Nephron progenitor cell (in vitro differentiated cells): ENCODE results near the gene CD79A.

Experiments used
- DNase-seq: peaks from one replicate; pipeline ENCODE4 v3.0.0; 2021
- H3K27ac Mint-ChIP-seq: 2 replicates; pipeline ENCODE4 v1.8.0; 2021; ENCODE audit warnings: mild to moderate bottlenecking, moderate library complexity, mixed read lengths
- H3K27me3 Mint-ChIP-seq: 2 replicates; pipeline ENCODE4 v1.8.0; 2021; ENCODE audit warnings: mild to moderate bottlenecking, low read depth, mixed read lengths; ENCODE audit not compliant: poor library complexity
- H3K36me3 Mint-ChIP-seq: 2 replicates; pipeline ENCODE4 v1.8.0; 2021; ENCODE audit warnings: low read depth, mixed read lengths
- H3K4me1 Mint-ChIP-seq: 2 replicates; pipeline ENCODE4 v1.8.0; 2021; ENCODE audit warnings: mixed read lengths
- H3K4me3 Mint-ChIP-seq: 2 replicates; pipeline ENCODE4 v1.8.0; 2021; ENCODE audit warnings: mild to moderate bottlenecking, moderate library complexity, mixed read lengths
- H3K9me3 Mint-ChIP-seq: 2 replicates; pipeline ENCODE4 v1.8.0; 2021; ENCODE audit warnings: mild to moderate bottlenecking, moderate library complexity, mixed read lengths
- TF ChIP-seq, protein P1 (sequence below): fragments of 200-600 bp; sonication (generic); IDR thresholded peaks from 2 replicates; pipeline ENCODE4 v1.5.0; 2021; ENCODE audit warnings: antibody characterized with exemption

Gene CD79A

GRCh38 chr19:41879080-41879479, 2.0 kb downstream of the CD79A start:
- no peak overlapping the region for H3K27ac Mint-ChIP-seq
- H3K4me1 Mint-ChIP-seq, result peaks cover 31% of the 10 kb centered on the region
- TF ChIP-seq, protein P1, sequence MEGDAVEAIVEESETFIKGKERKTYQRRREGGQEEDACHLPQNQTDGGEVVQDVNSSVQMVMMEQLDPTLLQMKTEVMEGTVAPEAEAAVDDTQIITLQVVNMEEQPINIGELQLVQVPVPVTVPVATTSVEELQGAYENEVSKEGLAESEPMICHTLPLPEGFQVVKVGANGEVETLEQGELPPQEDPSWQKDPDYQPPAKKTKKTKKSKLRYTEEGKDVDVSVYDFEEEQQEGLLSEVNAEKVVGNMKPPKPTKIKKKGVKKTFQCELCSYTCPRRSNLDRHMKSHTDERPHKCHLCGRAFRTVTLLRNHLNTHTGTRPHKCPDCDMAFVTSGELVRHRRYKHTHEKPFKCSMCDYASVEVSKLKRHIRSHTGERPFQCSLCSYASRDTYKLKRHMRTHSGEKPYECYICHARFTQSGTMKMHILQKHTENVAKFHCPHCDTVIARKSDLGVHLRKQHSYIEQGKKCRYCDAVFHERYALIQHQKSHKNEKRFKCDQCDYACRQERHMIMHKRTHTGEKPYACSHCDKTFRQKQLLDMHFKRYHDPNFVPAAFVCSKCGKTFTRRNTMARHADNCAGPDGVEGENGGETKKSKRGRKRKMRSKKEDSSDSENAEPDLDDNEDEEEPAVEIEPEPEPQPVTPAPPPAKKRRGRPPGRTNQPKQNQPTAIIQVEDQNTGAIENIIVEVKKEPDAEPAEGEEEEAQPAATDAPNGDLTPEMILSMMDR, result no peak
- DNase-seq, result no peak
- H3K36me3 Mint-ChIP-seq, result no peaks in the 10 kb centered on the region
- H3K4me3 Mint-ChIP-seq, result no peak overlapping the region
- peaks cover 62% of the 10 kb centered on the region for H3K27me3 Mint-ChIP-seq
- H3K9me3 Mint-ChIP-seq, result no peaks in the 10 kb centered on the region

DNA sequence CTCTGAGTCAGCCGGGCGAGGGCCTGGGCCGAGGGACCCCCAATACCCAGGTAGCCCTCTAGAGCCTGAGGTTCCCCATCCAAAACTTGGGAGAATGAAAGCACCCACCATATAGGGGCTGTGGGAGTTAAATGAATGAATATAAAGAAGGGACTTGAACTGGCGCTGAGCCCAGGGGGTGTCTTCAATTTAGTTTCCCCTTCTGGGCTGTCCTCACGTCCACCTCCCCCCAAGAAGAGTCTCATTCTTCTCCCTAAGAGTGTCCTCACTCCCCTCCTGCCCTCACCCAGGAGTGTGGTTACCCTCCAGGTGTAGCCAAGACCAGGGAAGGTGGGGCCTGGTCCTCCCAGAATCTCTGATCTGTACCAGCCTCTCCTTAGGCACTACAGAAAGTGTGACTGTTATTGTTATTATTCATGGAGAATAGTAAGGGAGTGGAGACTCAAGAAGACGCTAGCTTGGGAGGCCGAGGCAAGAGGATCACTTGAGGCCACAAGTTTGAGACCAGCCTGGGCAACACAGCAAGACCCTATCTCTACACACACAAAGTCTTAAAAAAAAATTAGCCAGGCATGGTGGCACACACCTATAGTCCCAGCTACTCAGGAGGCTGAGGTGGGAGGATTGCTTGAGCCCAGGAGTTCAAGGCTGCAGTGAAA, 2.7 kb downstream of the CD79A start:
- H3K36me3 Mint-ChIP-seq, result no peaks in the 10 kb centered on the region
- H3K4me3 Mint-ChIP-seq, result no peak overlapping the region
- DNase-seq, result no peak
- H3K27me3 Mint-ChIP-seq, result peaks cover 63% of the 10 kb centered on the region
- H3K27ac Mint-ChIP-seq, result no peak overlapping the region
- no peaks in the 10 kb centered on the region for H3K9me3 Mint-ChIP-seq
- H3K4me1 Mint-ChIP-seq, result peaks cover 33% of the 10 kb centered on the region
- TF ChIP-seq, protein P1, result no peak

GRCh38 chr19:41880329-41880708, 3.2 kb downstream of the CD79A start:
- TF ChIP-seq, protein P1, result no peak
- Mint-ChIP-seq H3K36me3 (no peaks in the 10 kb centered on the region), H3K4me1 (peaks cover 38% of the 10 kb centered on the region), H3K9me3 (no peaks in the 10 kb centered on the region), H3K27me3 (peaks cover 62% of the 10 kb centered on the region), H3K4me3 (no peak overlapping the region), H3K27ac (no peak overlapping the region)
- DNase-seq, result no peak

GRCh38 chr19:41882568-41883462, 5.7 kb downstream of the CD79A start, which contains the start of gene ARHGEF1:
Gene ARHGEF1 (plus strand): TSS chr19:41883184. CDS start chr19:41888083, 4,899 bp downstream.
- no peaks in the 10 kb centered on the region for H3K9me3 Mint-ChIP-seq
- H3K4me1 Mint-ChIP-seq, result peaks cover 49% of the 10 kb centered on the region
- TF ChIP-seq, protein P1, result no peak
- H3K27me3 Mint-ChIP-seq, result peaks cover 50% of the 10 kb centered on the region
- H3K27ac Mint-ChIP-seq, result no peak within 1 kb of the TSS
- peak within 1 kb of the TSS; percentile 94 for H3K4me3 Mint-ChIP-seq
- peak; percentile 63 for DNase-seq
- H3K36me3 Mint-ChIP-seq, result no peaks in the 10 kb centered on the region

GRCh38 chr19:41883463-41883820, 6.4 kb downstream of the CD79A start:
- Mint-ChIP-seq H3K4me1 (peaks cover 49% of the 10 kb centered on the region), H3K27ac (no peak overlapping the region)

More at GRCh38 chr19:41883463-41883820, 6.4 kb downstream of the CD79A start:
- Mint-ChIP-seq H3K4me3 (peak overlapping the region; percentile 94), H3K36me3 (no peaks in the 10 kb centered on the region), H3K27me3 (peaks cover 44% of the 10 kb centered on the region), H3K9me3 (no peaks in the 10 kb centered on the region)
- DNase-seq, result no peak
- TF ChIP-seq, protein P1, result no peak
